Keratinocyte (primary cell): ENCODE measurements around the gene ZNF480. TPM values are rescaled to one million over a fixed set of nuclear protein-coding genes. Genes with fewer than 3 reads are reported as not detected.
A peak's percentile ranks its signal among the peaks of the same experiment; 100 is the strongest.
"Not testable (repeated sequence)": the region's sequence is repeated elsewhere in the genome, so short reads cannot be mapped to it uniquely, and the experiment has no call there.

Experiments
- DNase-seq: peaks from one replicate; pipeline ENCODE4 v3.0.0-alpha.2; 2011; ENCODE audit warnings: low read depth, missing footprints, low spot score
- FAIRE-seq: peaks from 2 replicates; lab custom pipeline; 2011; peaks lifted over from hg19 to GRCh38; lab: Jason Lieb, UNC
- H2AFZ ChIP-seq: 2 replicates; pipeline ENCODE4 v1.6.0; 2012; ENCODE audit warnings: low read length, control low read depth, inconsistent platforms; ENCODE audit not compliant: control insufficient read depth
- H3K27ac ChIP-seq: 2 replicates; pipeline ENCODE4 v1.5.1; 2011; ENCODE audit warnings: low read length; ENCODE audit not compliant: control insufficient read depth, insufficient read depth
- H3K27me3 ChIP-seq: 3 replicates; pipeline ENCODE4 v1.6.0; 2011; ENCODE audit warnings: low read length; ENCODE audit not compliant: control insufficient read depth, insufficient read depth; ENCODE audit errors: extremely low read depth
- H3K36me3 ChIP-seq, 2 experiments: 2 replicates in 1 of 2; 3 replicates in 1 of 2; pipeline ENCODE4 v1.5.1; 2011; ENCODE audit warnings: low read length in 2 of 2, mild to moderate bottlenecking in 1 of 2; ENCODE audit not compliant: control insufficient read depth in 2 of 2, insufficient read depth in 2 of 2; ENCODE audit errors: extremely low read depth in 1 of 2
- H3K4me1 ChIP-seq: 3 replicates; pipeline ENCODE4 v1.5.1; 2011; ENCODE audit warnings: low read length; ENCODE audit not compliant: control insufficient read depth, insufficient read depth; ENCODE audit errors: extremely low read depth
- H3K4me2 ChIP-seq: 3 replicates; pipeline ENCODE4 v1.6.0; 2011; ENCODE audit warnings: low read depth, low read length; ENCODE audit not compliant: control insufficient read depth, insufficient read depth; ENCODE audit errors: extremely low read depth
- H3K4me3 ChIP-seq, 3 experiments: fragments of 200-600 bp in 1 of 3; sonication (generic) in 1 of 3; 2 replicates in 2 of 3; 3 replicates in 1 of 3; pipeline ENCODE4 v1.5.1; 2011 to 2016; ENCODE audit warnings: low read length in 3 of 3, mild to moderate bottlenecking in 3 of 3, control low read depth in 2 of 3, inconsistent platforms in 1 of 3, low read depth in 1 of 3, mixed read lengths in 1 of 3, mixed run types in 1 of 3, moderate library complexity in 1 of 3; ENCODE audit not compliant: control insufficient read depth in 2 of 3, insufficient read depth in 2 of 3; ENCODE audit errors: extremely low read depth in 1 of 3
- H3K79me2 ChIP-seq: 2 replicates; pipeline ENCODE4 v1.6.0; 2012; ENCODE audit warnings: low read length; ENCODE audit not compliant: control insufficient read depth, insufficient read depth
- H3K9ac ChIP-seq: 3 replicates; pipeline ENCODE4 v1.6.0; 2011; ENCODE audit warnings: low read length; ENCODE audit not compliant: control insufficient read depth, insufficient read depth; ENCODE audit errors: extremely low read depth
- H3K9me1 ChIP-seq: 3 replicates; pipeline ENCODE4 v1.6.0; 2011; ENCODE audit warnings: low read length; ENCODE audit not compliant: control insufficient read depth, insufficient read depth; ENCODE audit errors: extremely low read depth
- H3K9me3 ChIP-seq: 2 replicates; pipeline ENCODE4 v1.5.1; 2012; ENCODE audit warnings: low read depth, low read length; ENCODE audit not compliant: control insufficient read depth
- H4K20me1 ChIP-seq: 3 replicates; pipeline ENCODE4 v1.6.0; 2011; ENCODE audit warnings: low read length; ENCODE audit not compliant: control insufficient read depth, insufficient read depth; ENCODE audit errors: extremely low read depth
- EZH2 ChIP-seq: IDR thresholded peaks from one replicate; pipeline ENCODE4 v1.6.1; 2012; ENCODE audit warnings: inconsistent platforms, mild to moderate bottlenecking, low read length, moderate library complexity
- dilution Hi-C: fragments of 300-500 bp; cut with MboI; formaldehyde crosslinking; loops from one replicate; pipeline ENCODE4 v1.7.0; 2020; ENCODE audit warnings: low sequenced_read_pairs; ENCODE audit not compliant: extremely low pct_ligation_motif_present
- polyA plus RNA-seq, 5 experiments: library from polyadenylated mRNA; depleted of rRNA in 3 of 5; stranded (reverse) in 3 of 5; stranded (forward) in 1 of 5; unstranded in 1 of 5; fragments of >200 nt; gene quantifications; 1 replicate in 1 of 5; 2 replicates in 3 of 5; 3 replicates in 1 of 5; pipeline versions ENCODE4 v1.2.1 to v1.2.3, GENCODE V29; 2011 to 2012; ENCODE audit warnings: missing spikeins in 2 of 5, low read depth in 1 of 5, low replicate concordance in 1 of 5
- TF ChIP-seq, protein P1 (sequence below), 3 experiments: IDR thresholded peaks in 1 of 3; conservative IDR thresholded peaks in 1 of 3; optimal IDR thresholded peaks in 1 of 3; 2 replicates in 2 of 3; 3 replicates in 1 of 3; pipeline versions ENCODE3 to v1.5.1; 2011; ENCODE audit warnings: low read length in 3 of 3, mild to moderate bottlenecking in 3 of 3, moderate library complexity in 2 of 3, control low read depth in 1 of 3, inconsistent platforms in 1 of 3; ENCODE audit not compliant: insufficient read depth in 2 of 3; ENCODE audit errors: extremely low read depth in 1 of 3

The ZNF480 gene
- polyA plus RNA-seq, 1 donor (not counting 4 experiments of a cell fraction or from before 2014, with no cell fraction given): 7.5 TPM

DNA sequence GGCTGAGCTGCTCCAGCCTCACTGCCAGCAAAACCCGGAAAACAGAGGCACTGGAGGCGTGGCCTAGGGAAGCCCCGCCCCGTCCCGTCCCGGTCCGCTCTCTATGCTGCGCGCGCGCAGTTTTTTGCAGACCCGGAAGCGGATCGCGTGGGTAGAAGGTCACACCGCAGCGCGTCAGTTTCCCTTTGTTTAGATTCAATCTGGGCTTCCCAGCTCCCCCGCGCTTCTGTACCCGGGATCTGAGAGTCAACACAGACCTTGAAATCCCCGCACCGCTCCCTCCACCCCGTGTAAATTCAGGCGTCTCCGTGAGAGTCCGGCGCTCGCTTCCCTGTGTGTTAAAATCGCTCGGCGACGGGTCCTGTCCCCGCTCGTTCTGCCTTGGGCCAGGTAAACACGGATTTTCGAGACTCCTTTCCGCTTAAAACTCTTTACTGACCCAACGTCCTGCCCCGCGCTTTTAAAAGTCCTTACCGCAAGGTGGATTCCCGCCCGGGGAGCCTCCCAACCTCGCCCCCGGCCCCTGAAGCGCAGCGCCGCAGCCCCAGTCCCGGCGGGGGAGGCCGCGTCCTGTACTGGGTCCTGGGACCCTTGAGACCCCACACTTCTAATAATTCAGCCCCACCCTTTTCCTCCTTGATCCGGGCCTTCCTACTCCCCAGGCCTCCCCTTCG is 39.3 kb downstream of the ZNF480 start, which contains the start of gene ZNF610:
Gene ZNF610 (plus strand): TSS at position 127 of the 674 bp plus-strand sequence. CDS start 12,930 bp downstream, outside the sequence.
- peaks cover 10% of the 10 kb centered on the region for H3K9me3 ChIP-seq
- H3K4me2 ChIP-seq: peak within 1 kb of the TSS; percentile 67
- H3K9ac ChIP-seq: peak within 1 kb of the TSS; percentile 82
- no peak for FAIRE-seq
- no peaks in the 10 kb centered on the region for H3K27me3 ChIP-seq
- H3K36me3 ChIP-seq: no peaks in the 10 kb centered on the region
- H3K4me3 ChIP-seq: peak within 1 kb of the TSS; percentile 79 to 84 (median 80)
- peak within 1 kb of the TSS; percentile 90 for H2AFZ ChIP-seq
- no peaks in the 10 kb centered on the region for H4K20me1 ChIP-seq
- dilution Hi-C loops: no loop called here
- TF ChIP-seq, protein P1, sequence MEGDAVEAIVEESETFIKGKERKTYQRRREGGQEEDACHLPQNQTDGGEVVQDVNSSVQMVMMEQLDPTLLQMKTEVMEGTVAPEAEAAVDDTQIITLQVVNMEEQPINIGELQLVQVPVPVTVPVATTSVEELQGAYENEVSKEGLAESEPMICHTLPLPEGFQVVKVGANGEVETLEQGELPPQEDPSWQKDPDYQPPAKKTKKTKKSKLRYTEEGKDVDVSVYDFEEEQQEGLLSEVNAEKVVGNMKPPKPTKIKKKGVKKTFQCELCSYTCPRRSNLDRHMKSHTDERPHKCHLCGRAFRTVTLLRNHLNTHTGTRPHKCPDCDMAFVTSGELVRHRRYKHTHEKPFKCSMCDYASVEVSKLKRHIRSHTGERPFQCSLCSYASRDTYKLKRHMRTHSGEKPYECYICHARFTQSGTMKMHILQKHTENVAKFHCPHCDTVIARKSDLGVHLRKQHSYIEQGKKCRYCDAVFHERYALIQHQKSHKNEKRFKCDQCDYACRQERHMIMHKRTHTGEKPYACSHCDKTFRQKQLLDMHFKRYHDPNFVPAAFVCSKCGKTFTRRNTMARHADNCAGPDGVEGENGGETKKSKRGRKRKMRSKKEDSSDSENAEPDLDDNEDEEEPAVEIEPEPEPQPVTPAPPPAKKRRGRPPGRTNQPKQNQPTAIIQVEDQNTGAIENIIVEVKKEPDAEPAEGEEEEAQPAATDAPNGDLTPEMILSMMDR (optimal IDR thresholded peaks at IDR 0.05 in 1 of 3, IDR thresholded peaks at IDR 0.05 in 1 of 3, conservative IDR thresholded peaks at IDR 0.05 in 1 of 3; ENCODE audit: extremely low read depth in 1 of 3, insufficient read depth in 2 of 3, low read length in 3 of 3): no peak
- no peak for TF ChIP-seq EZH2
- H3K4me1 ChIP-seq: peaks cover 2% of the 10 kb centered on the region
- H3K27ac ChIP-seq: peak within 1 kb of the TSS; percentile 44
- no peaks in the 10 kb centered on the region for H3K79me2 ChIP-seq
- H3K9me1 ChIP-seq: no peaks in the 10 kb centered on the region
- no peak for DNase-seq

DNA sequence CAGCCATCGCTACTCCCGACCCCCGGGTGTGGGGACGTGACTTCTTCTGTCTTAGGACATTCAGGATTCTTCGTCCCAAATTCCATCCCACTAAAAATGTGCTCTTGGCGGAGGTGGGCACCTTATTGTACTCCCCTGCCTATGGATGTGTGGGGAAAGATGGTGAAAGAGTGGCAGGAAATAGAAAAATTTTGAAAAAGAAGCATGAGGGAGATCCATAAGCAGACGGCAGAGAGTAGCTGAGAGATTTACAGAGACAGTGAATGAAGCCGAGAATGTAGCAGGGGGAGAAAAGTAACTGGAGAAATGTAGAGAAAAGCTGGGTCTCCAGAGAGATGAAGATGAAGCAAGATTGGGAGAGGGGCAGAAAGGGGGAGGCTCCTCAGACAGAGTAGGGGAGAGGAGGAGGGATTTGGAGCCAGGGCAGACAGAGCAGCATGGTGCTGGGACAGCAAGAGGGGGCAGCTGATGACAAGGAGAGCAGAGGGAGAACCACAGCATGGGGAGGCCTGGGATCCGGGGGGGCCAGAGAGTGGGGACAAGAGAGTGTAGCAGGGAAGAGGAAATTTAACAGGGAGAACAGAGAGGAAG is 39.9 kb downstream of the ZNF480 start:
- Histone ChIP-seq H3K4me3 (peak overlapping the region; percentile 79 to 84 (median 80)), H3K9me3 (peaks cover 6% of the 10 kb centered on the region), H3K36me3 (no peaks in the 10 kb centered on the region), H3K27ac (no peak overlapping the region), H3K79me2 (no peaks in the 10 kb centered on the region), H3K9me1 (no peaks in the 10 kb centered on the region), H3K4me2 (peak overlapping the region; percentile 67), H2AFZ (peak overlapping the region; percentile 90), H3K27me3 (no peaks in the 10 kb centered on the region), H4K20me1 (no peaks in the 10 kb centered on the region), H3K4me1 (peaks cover 2% of the 10 kb centered on the region), H3K9ac (peak overlapping the region; percentile 82)
- no peak for DNase-seq
- no peak for FAIRE-seq
- TF ChIP-seq, protein P1 (optimal IDR thresholded peaks at IDR 0.05 in 1 of 3, IDR thresholded peaks at IDR 0.05 in 1 of 3, conservative IDR thresholded peaks at IDR 0.05 in 1 of 3; ENCODE audit: extremely low read depth in 1 of 3, insufficient read depth in 2 of 3, low read length in 3 of 3): no peak
- no peak for TF ChIP-seq EZH2
- dilution Hi-C loops: no loop called here

DNA sequence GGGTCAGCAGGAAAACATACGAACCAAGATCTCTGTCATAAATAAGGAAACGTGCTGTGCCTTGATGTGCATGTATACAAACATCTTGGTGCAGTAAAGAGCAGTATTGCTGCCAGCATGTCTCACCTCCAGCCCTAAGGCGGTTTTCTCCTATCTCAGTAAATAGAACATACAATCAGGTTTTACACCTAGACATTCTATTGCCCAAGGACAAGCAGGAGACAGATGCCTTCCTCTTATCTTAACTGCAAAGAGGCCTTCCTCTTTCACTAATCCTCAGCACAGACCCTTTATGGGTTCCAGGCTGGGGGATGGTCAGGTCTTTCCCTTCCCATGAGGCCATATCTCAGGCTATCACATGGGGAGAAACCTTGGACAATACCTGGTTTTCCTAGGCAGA is 42.1 kb downstream of the ZNF480 start:
- H3K9me1 ChIP-seq, H3K79me2 ChIP-seq, FAIRE-seq, H3K4me1 ChIP-seq, DNase-seq, H3K9ac ChIP-seq, H3K27me3 ChIP-seq, H3K4me2 ChIP-seq, H2AFZ ChIP-seq, H3K9me3 ChIP-seq, H4K20me1 ChIP-seq, H3K36me3 ChIP-seq, dilution Hi-C loops, H3K4me3 ChIP-seq, H3K27ac ChIP-seq: not testable (repeated sequence)
